ENCODE data around the gene EOGT.

DNA sequence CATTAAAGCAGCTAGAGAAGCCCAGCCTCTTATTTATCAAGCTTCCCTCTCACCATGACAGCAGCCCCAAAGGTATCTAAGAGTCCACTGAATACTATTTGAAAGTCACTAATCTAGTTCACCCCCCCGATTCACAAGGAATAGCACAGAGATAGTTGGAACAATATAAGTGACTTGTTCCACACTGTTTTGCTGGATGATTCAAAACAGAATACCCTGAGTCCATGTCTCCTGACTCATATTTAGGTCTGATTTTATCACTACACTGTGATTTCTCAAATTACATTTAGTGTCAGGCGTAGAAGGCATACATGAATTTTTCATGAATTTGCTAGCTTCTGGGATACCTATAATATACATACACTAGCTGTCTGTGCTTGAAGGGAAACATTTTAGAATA, 18.7 kb upstream of the EOGT start:
- TF ChIP-seq POLR2A (IDR thresholded peaks at IDR 0.05; ENCODE audit: low read length) (no peak), GATA1 (IDR thresholded peaks at IDR 0.05; ENCODE audit: low read depth, low read length) (no peak)
